ENCODE data around the gene CDKN1C.
A peak's percentile ranks its signal among the peaks of the same experiment; 100 is the strongest.

CDKN1C gene

DNA sequence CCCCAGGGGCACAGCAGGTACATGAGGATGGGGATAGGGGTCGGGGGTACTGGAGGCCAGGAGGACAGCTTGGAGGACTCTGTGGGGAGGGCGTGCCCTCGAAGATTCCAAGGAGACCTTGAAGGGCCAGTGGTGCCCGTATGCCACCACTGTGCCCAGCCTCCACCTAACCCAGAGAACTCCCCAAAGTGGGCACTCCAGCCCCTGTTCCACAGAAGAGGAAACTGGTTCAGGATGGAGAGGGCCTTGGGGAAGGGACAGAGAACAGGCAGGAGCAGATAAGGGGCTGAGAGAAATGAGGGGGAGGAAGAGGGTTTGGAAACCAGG, 45.8 kb upstream of the CDKN1C start:
- H3K36me3 ChIP-seq (ENCODE audit: control insufficient read depth in 4 of 4, insufficient read depth in 4 of 4, low read length in 3 of 4) = no peaks in the 10 kb centered on the region
- H3K4me1 ChIP-seq (ENCODE audit: control extremely low read depth in 1 of 4, control insufficient read depth in 4 of 4, insufficient read depth in 4 of 4, low read length in 3 of 4) = peaks cover 0 to 59% (median 53%) of the 10 kb centered on the region in 4 experiments
- ChIA-PET POLR2A (no interaction called here), CTCF (interaction anchor here (7.0 to 8.5 kb wide), 2 partner anchors 39 to 398 kb away, joined by 42 to 103 read pairs; no protein-coding TSS in a partner anchor)
- no peak overlapping the region for H3K27ac ChIP-seq (ENCODE audit: insufficient read depth in 1 of 2, low read depth in 1 of 2, low read length in 2 of 2, poor library complexity in 1 of 2, severe bottlenecking in 2 of 2)
- H3K27me3 ChIP-seq (replicated peaks in 2 of 5; ENCODE audit: control insufficient read depth in 4 of 5, insufficient read depth in 5 of 5, low read length in 4 of 5) = peaks cover 0 to 46% (median 15%) of the 10 kb centered on the region in 5 experiments
- H3K4me3 ChIP-seq (ENCODE audit: control insufficient read depth in 1 of 7, extremely low read depth in 1 of 7, insufficient read depth in 4 of 7, low read depth in 2 of 7, low read length in 6 of 7) = no peak overlapping the region
- H3K9me3 ChIP-seq (ENCODE audit: control extremely low read depth in 1 of 5, control insufficient read depth in 4 of 5, insufficient read depth in 2 of 5, low read depth in 1 of 5, low read length in 4 of 5) = no peaks in the 10 kb centered on the region
- 86% methylated on average over 4 of the region's 4 CpGs for WGBS (ENCODE audit: insufficient coverage)
- no peak for DNase-seq

DNA sequence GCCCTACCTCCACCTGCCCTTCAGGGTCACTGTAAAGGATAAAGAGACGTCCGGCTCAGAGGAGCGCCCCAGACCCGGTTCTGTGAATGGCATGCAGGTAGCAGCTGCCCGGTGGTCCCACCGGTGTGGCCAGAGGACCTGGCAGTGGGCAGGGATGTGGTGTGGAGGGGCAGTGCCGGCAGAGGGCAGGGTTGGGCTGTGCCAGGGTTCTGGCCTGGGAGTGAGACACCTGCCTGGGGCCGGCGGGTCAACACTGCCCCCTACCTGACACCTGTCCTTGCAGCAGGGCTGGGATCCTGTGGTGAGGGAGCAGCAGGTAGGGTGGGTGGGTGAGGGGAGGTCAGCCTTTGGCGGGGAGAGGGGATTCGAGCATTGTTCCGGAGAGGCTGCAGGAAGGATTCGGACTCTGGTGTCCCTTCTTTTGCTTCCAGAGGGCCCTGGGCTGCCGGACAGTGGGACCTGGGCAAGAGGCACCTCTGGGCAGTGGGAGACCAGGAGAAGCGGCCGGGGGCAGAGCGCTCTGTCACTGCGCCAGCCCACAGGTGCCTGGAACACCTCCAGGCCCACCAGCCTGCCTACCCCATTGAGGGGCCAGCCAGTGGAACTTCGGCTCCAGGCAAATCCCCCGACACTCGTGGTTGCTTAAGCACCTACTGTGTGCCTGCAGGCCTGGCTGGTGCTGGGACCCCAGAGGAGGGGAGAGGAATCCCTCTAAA, 45.3 kb upstream of the CDKN1C start:
- no peak overlapping the region for H3K27ac ChIP-seq (ENCODE audit: insufficient read depth in 1 of 2, low read depth in 1 of 2, low read length in 2 of 2, poor library complexity in 1 of 2, severe bottlenecking in 2 of 2)
- peaks cover 0 to 59% (median 53%) of the 10 kb centered on the region in 4 experiments for H3K4me1 ChIP-seq (ENCODE audit: control extremely low read depth in 1 of 4, control insufficient read depth in 4 of 4, insufficient read depth in 4 of 4, low read length in 3 of 4)
- H3K27me3 ChIP-seq (replicated peaks in 2 of 5; ENCODE audit: control insufficient read depth in 4 of 5, insufficient read depth in 5 of 5, low read length in 4 of 5) = peaks cover 0 to 46% (median 15%) of the 10 kb centered on the region in 5 experiments
- DNase-seq = peak in 2 of 3 donors; percentile 26 to 34
- ChIA-PET CTCF (interaction anchor here (0.8 to 8.5 kb wide), 13 partner anchors 8 to 397 kb away, joined by 3 to 103 read pairs (median 4); no protein-coding TSS in a partner anchor), POLR2A (interaction anchor here (0.5 kb wide), 1 partner anchor 490 kb away, joined by 3 read pairs; no protein-coding TSS in a partner anchor)
- H3K36me3 ChIP-seq (ENCODE audit: control insufficient read depth in 4 of 4, insufficient read depth in 4 of 4, low read length in 3 of 4) = no peaks in the 10 kb centered on the region
- peak overlapping the region in 5 of 7 experiments; percentile 19 to 68 (median 47) for H3K4me3 ChIP-seq (ENCODE audit: control insufficient read depth in 1 of 7, extremely low read depth in 1 of 7, insufficient read depth in 4 of 7, low read depth in 2 of 7, low read length in 6 of 7)
- WGBS (ENCODE audit: insufficient coverage) = 51% methylated on average over 15 of the region's 21 CpGs
- no peaks in the 10 kb centered on the region for H3K9me3 ChIP-seq (ENCODE audit: control extremely low read depth in 1 of 5, control insufficient read depth in 4 of 5, insufficient read depth in 2 of 5, low read depth in 1 of 5, low read length in 4 of 5)

DNA sequence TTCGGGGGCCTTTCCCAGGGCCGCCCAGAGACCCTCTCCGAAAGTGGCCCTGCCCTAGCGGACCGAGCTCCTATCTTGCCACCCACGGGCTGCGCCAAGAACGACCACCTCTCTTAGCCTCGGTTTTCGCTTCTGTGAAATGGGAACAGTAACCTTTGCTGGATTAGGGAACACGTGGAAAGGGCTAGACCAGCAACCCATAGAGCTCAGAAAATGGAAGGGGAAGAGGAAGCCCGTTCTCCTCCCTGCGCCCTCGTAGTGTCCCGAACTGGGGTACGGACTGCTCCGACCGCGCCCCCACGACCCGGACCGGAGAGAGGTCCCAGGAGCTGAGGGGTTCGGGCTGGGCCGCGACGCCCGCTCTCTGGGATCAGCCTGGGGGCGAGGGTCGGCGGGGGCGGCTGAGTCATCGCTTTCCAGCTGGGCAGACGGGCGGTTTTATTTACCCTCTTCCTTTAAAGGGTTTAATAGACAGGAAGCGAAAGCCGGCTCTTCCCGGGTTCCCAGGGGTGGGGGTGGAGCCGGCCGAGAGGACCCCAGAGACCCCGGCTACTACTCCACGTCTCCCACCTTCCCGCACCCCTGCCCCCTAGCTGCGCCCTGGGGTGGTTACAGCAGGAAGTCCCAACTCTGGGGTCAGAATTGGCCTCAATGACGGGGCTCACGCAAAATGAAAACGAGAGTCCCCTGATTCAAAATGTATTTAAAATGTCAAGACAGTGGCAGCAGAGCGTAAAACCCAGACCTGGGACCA, 44.6 kb upstream of the CDKN1C start:
- peaks cover 0 to 59% (median 53%) of the 10 kb centered on the region in 4 experiments for H3K4me1 ChIP-seq (ENCODE audit: control extremely low read depth in 1 of 4, control insufficient read depth in 4 of 4, insufficient read depth in 4 of 4, low read length in 3 of 4)
- WGBS (ENCODE audit: insufficient coverage) = 4% methylated on average over 34 of the region's 47 CpGs
- ChIA-PET POLR2A (interaction anchor here (0.7 to 1.4 kb wide), 2 partner anchors 12 to 397 kb away, joined by 3 to 5 read pairs; no protein-coding TSS in a partner anchor), CTCF (interaction anchor here (0.6 to 8.5 kb wide), 17 partner anchors 9 to 454 kb away, joined by 3 to 103 read pairs (median 3); no protein-coding TSS in a partner anchor)
- peak overlapping the region in 6 of 7 experiments; percentile 9 to 68 (median 46) for H3K4me3 ChIP-seq (ENCODE audit: control insufficient read depth in 1 of 7, extremely low read depth in 1 of 7, insufficient read depth in 4 of 7, low read depth in 2 of 7, low read length in 6 of 7)
- no peak overlapping the region for H3K27ac ChIP-seq (ENCODE audit: insufficient read depth in 1 of 2, low read depth in 1 of 2, low read length in 2 of 2, poor library complexity in 1 of 2, severe bottlenecking in 2 of 2)
- no peaks in the 10 kb centered on the region for H3K9me3 ChIP-seq (ENCODE audit: control extremely low read depth in 1 of 5, control insufficient read depth in 4 of 5, insufficient read depth in 2 of 5, low read depth in 1 of 5, low read length in 4 of 5)
- H3K36me3 ChIP-seq (ENCODE audit: control insufficient read depth in 4 of 4, insufficient read depth in 4 of 4, low read length in 3 of 4) = no peaks in the 10 kb centered on the region
- H3K27me3 ChIP-seq (replicated peaks in 2 of 5; ENCODE audit: control insufficient read depth in 4 of 5, insufficient read depth in 5 of 5, low read length in 4 of 5) = peaks cover 0 to 46% (median 15%) of the 10 kb centered on the region in 5 experiments
- DNase-seq = peak; percentile 40 to 65 (median 64)

DNA sequence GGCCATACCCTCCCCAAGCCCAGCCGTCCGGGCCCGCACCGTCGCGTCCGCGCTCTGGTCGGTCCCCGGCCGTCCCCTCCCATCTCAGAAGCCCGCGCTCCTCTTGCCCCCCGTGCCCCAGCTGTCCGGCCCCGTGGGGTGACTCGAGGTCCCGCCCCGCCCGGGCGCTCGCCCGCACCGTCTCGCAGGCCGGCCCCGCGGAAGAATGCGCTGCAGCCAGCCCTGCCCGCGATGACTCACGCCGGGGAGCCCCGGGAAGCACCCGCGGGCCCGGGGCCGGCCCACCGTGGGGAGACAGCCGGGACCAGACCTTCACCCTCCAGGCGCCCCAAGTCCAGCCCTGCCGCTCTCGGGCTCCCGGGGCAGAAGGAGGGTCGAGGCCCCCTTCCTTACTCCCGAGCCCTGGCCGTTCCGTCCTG, 44.0 kb upstream of the CDKN1C start:
- peaks cover 0 to 46% (median 15%) of the 10 kb centered on the region in 5 experiments for H3K27me3 ChIP-seq (replicated peaks in 2 of 5; ENCODE audit: control insufficient read depth in 4 of 5, insufficient read depth in 5 of 5, low read length in 4 of 5)
- H3K27ac ChIP-seq (ENCODE audit: insufficient read depth in 1 of 2, low read depth in 1 of 2, low read length in 2 of 2, poor library complexity in 1 of 2, severe bottlenecking in 2 of 2) = no peak overlapping the region
- no peaks in the 10 kb centered on the region for H3K9me3 ChIP-seq (ENCODE audit: control extremely low read depth in 1 of 5, control insufficient read depth in 4 of 5, insufficient read depth in 2 of 5, low read depth in 1 of 5, low read length in 4 of 5)
- ChIA-PET POLR2A (interaction anchor here (0.7 to 1.4 kb wide), 3 partner anchors 11 to 396 kb away, joined by 3 to 5 read pairs (median 3); partner anchors contain the start of gene CDKN1C), CTCF (interaction anchor here (0.8 to 8.5 kb wide), 14 partner anchors 9 to 396 kb away, joined by 3 to 103 read pairs (median 4); no protein-coding TSS in a partner anchor)
- H3K36me3 ChIP-seq (ENCODE audit: control insufficient read depth in 4 of 4, insufficient read depth in 4 of 4, low read length in 3 of 4) = no peaks in the 10 kb centered on the region
- peaks cover 0 to 59% (median 53%) of the 10 kb centered on the region in 4 experiments for H3K4me1 ChIP-seq (ENCODE audit: control extremely low read depth in 1 of 4, control insufficient read depth in 4 of 4, insufficient read depth in 4 of 4, low read length in 3 of 4)
- DNase-seq = peak; percentile 42 to 79 (median 70)
- peak overlapping the region in 4 of 7 experiments; percentile 45 to 68 (median 50) for H3K4me3 ChIP-seq (ENCODE audit: control insufficient read depth in 1 of 7, extremely low read depth in 1 of 7, insufficient read depth in 4 of 7, low read depth in 2 of 7, low read length in 6 of 7)
- 2% methylated on average over 42 of the region's 48 CpGs for WGBS (ENCODE audit: insufficient coverage)

DNA sequence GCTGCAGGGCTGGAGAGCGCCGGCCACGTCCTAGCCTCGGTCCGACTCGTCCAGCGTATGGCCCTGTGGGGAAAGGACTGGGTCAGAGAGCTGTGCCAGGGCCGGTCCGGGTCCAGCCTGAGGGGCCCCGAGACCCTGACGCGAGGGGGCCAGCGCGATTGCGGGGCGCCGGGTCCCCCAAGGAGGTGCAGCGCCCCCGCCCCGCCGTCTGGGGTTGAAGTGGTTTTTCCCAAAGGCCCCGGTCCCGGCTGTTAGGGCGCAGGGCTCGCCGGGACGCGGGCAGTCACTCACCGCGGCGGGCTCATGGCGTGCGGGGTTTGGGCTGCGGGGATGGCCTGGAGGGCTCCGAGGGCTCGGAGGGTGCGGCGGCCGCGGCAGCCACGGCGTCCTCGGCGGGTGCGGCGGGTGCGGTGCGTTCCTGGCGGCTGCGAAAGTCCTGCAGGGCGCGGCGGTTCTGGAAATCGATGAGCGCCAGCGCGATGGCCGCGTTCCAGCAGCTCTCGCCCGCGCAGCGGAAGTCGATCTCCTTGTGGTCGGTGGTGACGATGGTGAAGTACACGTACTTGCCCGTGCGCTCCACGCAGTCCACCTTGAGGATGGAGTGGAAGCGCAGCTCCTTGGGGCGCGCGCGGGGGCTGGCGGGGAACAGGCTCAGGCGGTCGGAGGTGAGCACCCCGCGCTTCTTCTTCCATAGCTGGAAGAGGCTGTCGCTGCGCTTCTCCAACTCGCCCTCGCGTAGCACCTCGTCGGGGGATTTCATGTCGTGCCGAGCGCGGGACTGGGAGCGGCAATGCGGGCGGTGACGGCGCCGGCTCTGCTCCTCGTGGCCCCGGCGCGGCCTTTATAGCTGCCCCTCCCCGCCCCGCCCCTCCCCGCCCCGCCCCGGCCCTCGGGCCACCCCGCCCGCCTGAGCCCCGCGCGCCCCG, 43.3 kb upstream of the CDKN1C start, which contains the start of gene PHLDA2:
Gene PHLDA2, minus strand, starts transcription at position 816 of the 926 bp plus-strand sequence. Its CDS starts 56 bp downstream, at position 760.
- H3K27ac ChIP-seq (ENCODE audit: insufficient read depth in 1 of 2, low read depth in 1 of 2, low read length in 2 of 2, poor library complexity in 1 of 2, severe bottlenecking in 2 of 2) = no peak within 1 kb of the TSS
- H3K4me1 ChIP-seq (ENCODE audit: control extremely low read depth in 1 of 4, control insufficient read depth in 4 of 4, insufficient read depth in 4 of 4, low read length in 3 of 4) = peaks cover 0 to 56% (median 51%) of the 10 kb centered on the region in 4 experiments
- under 1% methylated on average over 67 of the region's 113 CpGs for WGBS (ENCODE audit: insufficient coverage)
- ChIA-PET CTCF (interaction anchor here (1.0 to 8.5 kb wide), 9 partner anchors 8 to 395 kb away, joined by 3 to 103 read pairs (median 5); a partner anchor contains a TSS), POLR2A (interaction anchor here (1.0 to 1.4 kb wide), 2 partner anchors 44 to 396 kb away, joined by 3 to 5 read pairs; partner anchors contain the start of gene CDKN1C)
- H3K9me3 ChIP-seq (ENCODE audit: control extremely low read depth in 1 of 5, control insufficient read depth in 4 of 5, insufficient read depth in 2 of 5, low read depth in 1 of 5, low read length in 4 of 5) = no peaks in the 10 kb centered on the region
- no peaks in the 10 kb centered on the region for H3K36me3 ChIP-seq (ENCODE audit: control insufficient read depth in 4 of 4, insufficient read depth in 4 of 4, low read length in 3 of 4)
- H3K4me3 ChIP-seq (ENCODE audit: control insufficient read depth in 1 of 7, extremely low read depth in 1 of 7, insufficient read depth in 4 of 7, low read depth in 2 of 7, low read length in 6 of 7) = peak within 1 kb of the TSS in 6 of 7 experiments; percentile 19 to 68 (median 52)
- DNase-seq = peak; percentile 77 to 86 (median 81)
- peaks cover 0 to 46% (median 15%) of the 10 kb centered on the region in 5 experiments for H3K27me3 ChIP-seq (replicated peaks in 2 of 5; ENCODE audit: control insufficient read depth in 4 of 5, insufficient read depth in 5 of 5, low read length in 4 of 5)

All from common myeloid progenitor, CD34-positive (primary cell).